Stimulated activated CD8-positive, alpha-beta memory T cell treated with anti-CD3 and anti-CD28 coated beads, Interleukin-7, amount 100 ng/mL, for 24 hours (primary cell): ENCODE measurements around the gene TRIM41.
A peak's percentile ranks its signal among the peaks of the same experiment; 100 is the strongest.
"Not testable (repeated sequence)": the region's sequence is repeated elsewhere in the genome, so short reads cannot be mapped to it uniquely, and the experiment has no call there.

Experiments
- DNase-seq: peaks from one replicate; pipeline ENCODE4 v3.0.0-alpha.2; 2020; ENCODE audit warnings: low read depth

TRIM41 gene

GRCh38 chr5:181211208-181211607 lies 11.9 kb upstream of the TRIM41 start:
- no peak for DNase-seq

- DNase-seq: no peak
These were observed 11.0 kb upstream of the TRIM41 start for GRCh38 chr5:181212080-181212479.

GRCh38 chr5:181212934-181213333 lies 10.1 kb upstream of the TRIM41 start:
- DNase-seq: no peak

GRCh38 chr5:181214249-181214648 lies 8.8 kb upstream of the TRIM41 start:
- DNase-seq: not testable (repeated sequence)

- DNase-seq: no peak
These were observed 6.8 kb upstream of the TRIM41 start for GRCh38 chr5:181215997-181216989.

GRCh38 chr5:181217111-181217802 lies 5.8 kb upstream of the TRIM41 start:
- no peak for DNase-seq

GRCh38 chr5:181217803-181218062 lies 5.3 kb upstream of the TRIM41 start:
- no peak for DNase-seq

- DNase-seq: no peak
These were observed 4.3 kb upstream of the TRIM41 start for GRCh38 chr5:181218795-181219124.

GRCh38 chr5:181219262-181220177 lies 3.6 kb upstream of the TRIM41 start:
- DNase-seq: no peak

GRCh38 chr5:181220178-181220515 lies 2.9 kb upstream of the TRIM41 start:
- DNase-seq: no peak

- no peak for DNase-seq
These were observed 1.8 kb upstream of the TRIM41 start for GRCh38 chr5:181221105-181221791.

GRCh38 chr5:181221792-181222629 lies 1.1 kb upstream of the TRIM41 start:
- peak; percentile 99 for DNase-seq

- no peak for DNase-seq
These were observed 437 bp upstream of the TRIM41 start for GRCh38 chr5:181222630-181223057.

- no peak for DNase-seq
These were observed 778 bp downstream of the TRIM41 start for GRCh38 chr5:181223729-181224389.

- DNase-seq: no peak
These were observed 1.5 kb downstream of the TRIM41 start for GRCh38 chr5:181224390-181225229.

- no peak for DNase-seq
These were observed 6.9 kb downstream of the TRIM41 start for GRCh38 chr5:181229996-181230395.

GRCh38 chr5:181230551-181230950 lies 7.5 kb downstream of the TRIM41 start:
- no peak for DNase-seq

GRCh38 chr5:181231432-181231831 lies 8.4 kb downstream of the TRIM41 start:
- DNase-seq: no peak

GRCh38 chr5:181232593-181232992 lies 9.5 kb downstream of the TRIM41 start:
- DNase-seq: no peak
